WTC11 (cell line): ENCODE data around the gene TMEM19. TPM values are rescaled to one million over a fixed set of nuclear protein-coding genes. Genes with fewer than 3 reads are reported as not detected.

Experiments
- ATAC-seq: fragments of 200-7000 bp; cut with Tn5 transposase; 2 replicates; pipeline ENCODE4 v1.10.0; 2021; ENCODE audit warnings: mild to moderate bottlenecking, moderate library complexity
- CTCF ChIA-PET: fragments of 300-600 bp; sonication (Branson Sonifier 250); formaldehyde crosslinking; loops from one replicate; lab custom pipeline; 2021; ENCODE audit warnings: antibody characterized with exemption; lab: Charles Lee
- POLR2A ChIA-PET: fragments of 350-600 bp; sonication (Branson Sonifier 250); formaldehyde crosslinking; loops from one replicate; lab custom pipeline; 2021; ENCODE audit warnings: antibody characterized with exemption; lab: Charles Lee
- DNase-seq: peaks from one replicate; pipeline ENCODE4 v3.0.0; 2021; ENCODE audit warnings: low spot score
- H3K27ac Mint-ChIP-seq: 2 replicates; pipeline ENCODE4 v1.8.0; 2021; ENCODE audit warnings: mixed read lengths
- H3K27me3 Mint-ChIP-seq: 2 replicates; pipeline ENCODE4 v1.8.0; 2021; ENCODE audit warnings: low read depth, mild to moderate bottlenecking, moderate library complexity, mixed read lengths
- H3K36me3 Mint-ChIP-seq: 2 replicates; pipeline ENCODE4 v1.8.0; 2021; ENCODE audit warnings: mixed read lengths
- H3K4me1 Mint-ChIP-seq: 2 replicates; pipeline ENCODE4 v1.8.0; 2022; ENCODE audit warnings: mixed read lengths
- H3K4me3 Mint-ChIP-seq: 2 replicates; pipeline ENCODE4 v1.8.0; 2021; ENCODE audit warnings: mild to moderate bottlenecking, moderate library complexity, mixed read lengths
- H3K9me3 Mint-ChIP-seq: 2 replicates; pipeline ENCODE4 v1.8.0; 2021; ENCODE audit warnings: mixed read lengths
- ATF1 ChIP-seq: sonication (generic); formaldehyde crosslinking; IDR thresholded peaks from 2 replicates; pipeline ENCODE4 v1.8.1; 2023; ENCODE audit warnings: mild to moderate bottlenecking, moderate library complexity, missing genetic modification reagents
- CBFB ChIP-seq: sonication (generic); formaldehyde crosslinking; IDR thresholded peaks from 2 replicates; pipeline ENCODE4 v1.8.1; 2022; ENCODE audit warnings: mild to moderate bottlenecking, low read depth, missing genetic modification reagents
- ELF4 ChIP-seq: sonication (generic); formaldehyde crosslinking; IDR thresholded peaks from 2 replicates; pipeline ENCODE4 v1.8.1; 2022; ENCODE audit warnings: low read depth, mild to moderate bottlenecking, moderate library complexity, missing genetic modification reagents
- ETV6 ChIP-seq: sonication (generic); formaldehyde crosslinking; IDR thresholded peaks from 2 replicates; pipeline ENCODE4 v1.8.1; 2022; ENCODE audit warnings: mild to moderate bottlenecking, missing genetic modification reagents
- GTF2I ChIP-seq: fragments of 250-450 bp; sonication (Bioruptor Pico); conservative IDR thresholded peaks from 2 replicates; pipeline ENCODE4 v1.4.0; 2021; ENCODE audit warnings: mild to moderate bottlenecking
- JAZF1 ChIP-seq: fragments of 250-450 bp; sonication (Bioruptor Pico); IDR thresholded peaks from 2 replicates; pipeline ENCODE4 v1.9.0; 2021; ENCODE audit warnings: moderate library complexity, mild to moderate bottlenecking, inconsistent platforms
- MYBL2 ChIP-seq: sonication (generic); formaldehyde crosslinking; IDR thresholded peaks from 2 replicates; pipeline ENCODE4 v1.8.1; 2023; ENCODE audit warnings: mild to moderate bottlenecking, moderate library complexity, missing genetic modification reagents
- RELA ChIP-seq: sonication (generic); formaldehyde crosslinking; IDR thresholded peaks from 2 replicates; pipeline ENCODE4 v1.8.1; 2022; ENCODE audit warnings: missing genetic modification reagents, mild to moderate bottlenecking, borderline replicate concordance
- SP1 ChIP-seq: sonication (generic); formaldehyde crosslinking; conservative IDR thresholded peaks from 2 replicates; pipeline ENCODE4 v1.8.1; 2022; ENCODE audit warnings: missing genetic modification reagents
- TP53 ChIP-seq: sonication (generic); formaldehyde crosslinking; IDR thresholded peaks from 2 replicates; pipeline ENCODE4 v1.8.1; 2023; ENCODE audit warnings: mild to moderate bottlenecking, missing genetic modification reagents
- ZNF396 ChIP-seq: fragments of 250-450 bp; sonication (Bioruptor Pico); IDR thresholded peaks from 2 replicates; pipeline ENCODE4 v1.8.0; 2021; ENCODE audit warnings: mild to moderate bottlenecking, moderate library complexity, borderline replicate concordance
- ZNF671 ChIP-seq: fragments of 250-450 bp; sonication (Bioruptor Pico); IDR thresholded peaks from 2 replicates; pipeline ENCODE4 v1.8.0; 2021; ENCODE audit warnings: mild to moderate bottlenecking
- total RNA-seq: library from RNA; stranded (reverse); gene quantifications from 3 replicates; pipeline ENCODE4 v1.2.3, GENCODE V29; 2021
- TF ChIP-seq, protein P1 (sequence below): sonication (generic); formaldehyde crosslinking; IDR thresholded peaks from 2 replicates; pipeline ENCODE4 v1.8.0; 2022; ENCODE audit warnings: mild to moderate bottlenecking, missing genetic modification reagents
- TF ChIP-seq, protein P2 (sequence below): fragments of 250-450 bp; sonication (Bioruptor Pico); IDR thresholded peaks from 2 replicates; pipeline ENCODE4 v1.9.0; 2021; ENCODE audit warnings: mild to moderate bottlenecking
- TF ChIP-seq, protein P3 (sequence below): sonication (generic); formaldehyde crosslinking; IDR thresholded peaks from 2 replicates; pipeline ENCODE4 v1.8.1; 2023; ENCODE audit warnings: mild to moderate bottlenecking, missing genetic modification reagents, moderate library complexity
- TF ChIP-seq, protein P4 (sequence below): sonication (generic); formaldehyde crosslinking; IDR thresholded peaks from 2 replicates; pipeline ENCODE4 v1.8.1; 2022; ENCODE audit warnings: mild to moderate bottlenecking, moderate library complexity, missing genetic modification reagents
- TF ChIP-seq, protein P5 (sequence below): sonication (generic); formaldehyde crosslinking; IDR thresholded peaks from 2 replicates; pipeline ENCODE4 v1.8.0; 2023; ENCODE audit warnings: missing genetic modification reagents
- TF ChIP-seq, protein P6 (sequence below): sonication (generic); formaldehyde crosslinking; IDR thresholded peaks from 2 replicates; pipeline ENCODE4 v1.8.0; 2023; ENCODE audit warnings: mild to moderate bottlenecking, missing genetic modification reagents
- TF ChIP-seq, protein P7 (sequence below): fragments of 250-450 bp; sonication (Bioruptor Pico); conservative IDR thresholded peaks from 2 replicates; pipeline ENCODE4 v1.9.0; 2021; ENCODE audit warnings: mild to moderate bottlenecking

Gene TMEM19
- total RNA-seq, 1 experiment from 2014 or later, result 11.7 TPM

DNA sequence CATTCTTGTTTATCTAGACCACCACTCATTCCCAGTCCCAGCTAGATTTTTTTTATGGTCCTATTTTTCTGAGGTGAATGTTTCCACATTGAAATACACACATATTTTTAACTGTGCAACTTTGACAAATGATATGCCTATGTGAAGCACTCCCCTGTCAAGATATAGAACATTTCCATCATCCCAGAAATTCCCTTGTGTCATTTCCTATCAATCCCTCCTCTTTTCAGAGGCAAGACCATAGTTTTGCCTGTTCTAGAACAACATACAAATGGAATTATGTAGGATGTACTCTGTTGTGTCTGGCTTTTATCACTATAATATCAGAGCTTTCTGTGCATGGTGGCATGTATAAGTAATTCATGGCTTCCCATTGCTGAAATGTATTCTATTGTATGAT lies 32.7 kb downstream of the TMEM19 start:
- H3K27ac Mint-ChIP-seq, result no peak overlapping the region
- peaks cover 26% of the 10 kb centered on the region for H3K9me3 Mint-ChIP-seq
- ChIA-PET CTCF (interaction anchor here (0.8 kb wide), 1 partner anchor 28 kb away, joined by 3 read pairs; no protein-coding TSS in a partner anchor), POLR2A (no interaction called here)
- ATAC-seq, result no peak
- H3K4me3 Mint-ChIP-seq, result no peak overlapping the region
- H3K27me3 Mint-ChIP-seq, result no peaks in the 10 kb centered on the region
- TF ChIP-seq, protein P1, sequence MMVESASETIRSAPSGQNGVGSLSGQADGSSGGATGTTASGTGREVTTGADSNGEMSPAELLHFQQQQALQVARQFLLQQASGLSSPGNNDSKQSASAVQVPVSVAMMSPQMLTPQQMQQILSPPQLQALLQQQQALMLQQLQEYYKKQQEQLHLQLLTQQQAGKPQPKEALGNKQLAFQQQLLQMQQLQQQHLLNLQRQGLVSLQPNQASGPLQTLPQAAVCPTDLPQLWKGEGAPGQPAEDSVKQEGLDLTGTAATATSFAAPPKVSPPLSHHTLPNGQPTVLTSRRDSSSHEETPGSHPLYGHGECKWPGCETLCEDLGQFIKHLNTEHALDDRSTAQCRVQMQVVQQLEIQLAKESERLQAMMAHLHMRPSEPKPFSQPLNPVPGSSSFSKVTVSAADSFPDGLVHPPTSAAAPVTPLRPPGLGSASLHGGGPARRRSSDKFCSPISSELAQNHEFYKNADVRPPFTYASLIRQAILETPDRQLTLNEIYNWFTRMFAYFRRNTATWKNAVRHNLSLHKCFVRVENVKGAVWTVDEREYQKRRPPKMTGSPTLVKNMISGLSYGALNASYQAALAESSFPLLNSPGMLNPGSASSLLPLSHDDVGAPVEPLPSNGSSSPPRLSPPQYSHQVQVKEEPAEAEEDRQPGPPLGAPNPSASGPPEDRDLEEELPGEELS, result no peak
- TF ChIP-seq ATF1, result no peak
- no peak for TF ChIP-seq GTF2I (CRISPR knock-in tag)
- TF ChIP-seq SP1 (CRISPR knock-in tag), result no peak
- no peak for DNase-seq
- H3K36me3 Mint-ChIP-seq, result peaks cover 5% of the 10 kb centered on the region; the same call in 1 of the 2 replicates
- no peaks in the 10 kb centered on the region for H3K4me1 Mint-ChIP-seq

DNA sequence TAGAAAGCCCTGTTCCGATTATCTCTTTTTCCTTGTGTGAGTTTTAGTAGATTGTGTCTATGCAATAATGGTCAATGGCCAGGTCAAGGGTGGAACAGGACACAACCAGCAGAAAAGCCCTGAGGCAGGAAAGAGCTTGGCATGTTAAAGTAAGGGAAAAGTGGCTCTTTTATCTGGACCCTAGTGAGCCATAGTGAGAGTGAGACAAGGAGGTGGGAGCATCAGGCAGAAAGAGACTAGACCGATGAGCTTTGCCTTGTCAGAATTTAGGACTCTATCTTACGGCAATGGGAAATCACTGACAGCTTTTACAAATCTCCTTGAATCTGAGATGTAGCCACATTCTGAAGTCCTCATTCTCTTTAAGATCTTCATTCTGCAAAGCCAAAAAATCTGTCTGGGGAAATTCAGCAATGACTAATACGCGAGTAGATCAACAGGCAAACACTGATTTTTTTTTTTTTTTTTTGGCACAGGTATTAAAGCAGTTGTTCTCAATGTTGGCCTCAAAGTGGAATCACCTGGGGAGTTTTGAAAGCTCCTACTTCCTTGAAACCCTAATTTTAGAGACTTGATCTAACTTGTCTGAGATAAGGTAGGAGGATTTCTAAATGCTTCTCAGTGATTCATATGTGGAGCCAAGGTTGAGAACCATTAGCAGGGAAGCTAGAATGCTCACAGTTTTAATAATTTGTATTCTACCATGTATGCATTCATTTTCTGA lies 33.9 kb downstream of the TMEM19 start:
- ChIA-PET CTCF (interaction anchor here (2.1 kb wide), 1 partner anchor 12 kb away, joined by 7 read pairs; no protein-coding TSS in a partner anchor), POLR2A (interaction anchor here (0.7 kb wide), 1 partner anchor 876 kb away, joined by 5 read pairs; no protein-coding TSS in a partner anchor)
- Mint-ChIP-seq H3K9me3 (peaks cover 15% of the 10 kb centered on the region), H3K4me3 (no peak overlapping the region), H3K4me1 (no peaks in the 10 kb centered on the region), H3K27me3 (no peaks in the 10 kb centered on the region), H3K27ac (no peak overlapping the region), H3K36me3 (no peaks in the 10 kb centered on the region)
- DNase-seq (no peak), ATAC-seq (no peak)
- TF ChIP-seq, protein P2, sequence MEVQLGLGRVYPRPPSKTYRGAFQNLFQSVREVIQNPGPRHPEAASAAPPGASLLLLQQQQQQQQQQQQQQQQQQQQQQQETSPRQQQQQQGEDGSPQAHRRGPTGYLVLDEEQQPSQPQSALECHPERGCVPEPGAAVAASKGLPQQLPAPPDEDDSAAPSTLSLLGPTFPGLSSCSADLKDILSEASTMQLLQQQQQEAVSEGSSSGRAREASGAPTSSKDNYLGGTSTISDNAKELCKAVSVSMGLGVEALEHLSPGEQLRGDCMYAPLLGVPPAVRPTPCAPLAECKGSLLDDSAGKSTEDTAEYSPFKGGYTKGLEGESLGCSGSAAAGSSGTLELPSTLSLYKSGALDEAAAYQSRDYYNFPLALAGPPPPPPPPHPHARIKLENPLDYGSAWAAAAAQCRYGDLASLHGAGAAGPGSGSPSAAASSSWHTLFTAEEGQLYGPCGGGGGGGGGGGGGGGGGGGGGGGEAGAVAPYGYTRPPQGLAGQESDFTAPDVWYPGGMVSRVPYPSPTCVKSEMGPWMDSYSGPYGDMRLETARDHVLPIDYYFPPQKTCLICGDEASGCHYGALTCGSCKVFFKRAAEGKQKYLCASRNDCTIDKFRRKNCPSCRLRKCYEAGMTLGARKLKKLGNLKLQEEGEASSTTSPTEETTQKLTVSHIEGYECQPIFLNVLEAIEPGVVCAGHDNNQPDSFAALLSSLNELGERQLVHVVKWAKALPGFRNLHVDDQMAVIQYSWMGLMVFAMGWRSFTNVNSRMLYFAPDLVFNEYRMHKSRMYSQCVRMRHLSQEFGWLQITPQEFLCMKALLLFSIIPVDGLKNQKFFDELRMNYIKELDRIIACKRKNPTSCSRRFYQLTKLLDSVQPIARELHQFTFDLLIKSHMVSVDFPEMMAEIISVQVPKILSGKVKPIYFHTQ, result no peak
- TF ChIP-seq, protein P1, result no peak
- TF ChIP-seq ELF4 (CRISPR knock-in tag) (no peak), ZNF671 (CRISPR knock-in tag) (no peak), ETV6 (no peak), ZNF396 (CRISPR knock-in tag) (no peak), MYBL2 (CRISPR knock-in tag) (no peak), TP53 (CRISPR knock-in tag) (no peak), CBFB (CRISPR knock-in tag) (no peak), RELA (CRISPR knock-in tag) (no peak), JAZF1 (CRISPR knock-in tag) (no peak)
- TF ChIP-seq, protein P3, sequence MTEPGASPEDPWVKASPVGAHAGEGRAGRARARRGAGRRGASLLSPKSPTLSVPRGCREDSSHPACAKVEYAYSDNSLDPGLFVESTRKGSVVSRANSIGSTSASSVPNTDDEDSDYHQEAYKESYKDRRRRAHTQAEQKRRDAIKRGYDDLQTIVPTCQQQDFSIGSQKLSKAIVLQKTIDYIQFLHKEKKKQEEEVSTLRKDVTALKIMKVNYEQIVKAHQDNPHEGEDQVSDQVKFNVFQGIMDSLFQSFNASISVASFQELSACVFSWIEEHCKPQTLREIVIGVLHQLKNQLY (CRISPR knock-in tag), result no peak
- TF ChIP-seq, protein P4, sequence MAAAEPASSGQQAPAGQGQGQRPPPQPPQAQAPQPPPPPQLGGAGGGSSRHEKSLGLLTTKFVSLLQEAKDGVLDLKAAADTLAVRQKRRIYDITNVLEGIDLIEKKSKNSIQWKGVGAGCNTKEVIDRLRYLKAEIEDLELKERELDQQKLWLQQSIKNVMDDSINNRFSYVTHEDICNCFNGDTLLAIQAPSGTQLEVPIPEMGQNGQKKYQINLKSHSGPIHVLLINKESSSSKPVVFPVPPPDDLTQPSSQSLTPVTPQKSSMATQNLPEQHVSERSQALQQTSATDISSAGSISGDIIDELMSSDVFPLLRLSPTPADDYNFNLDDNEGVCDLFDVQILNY (CRISPR knock-in tag), result no peak
- TF ChIP-seq, protein P5, sequence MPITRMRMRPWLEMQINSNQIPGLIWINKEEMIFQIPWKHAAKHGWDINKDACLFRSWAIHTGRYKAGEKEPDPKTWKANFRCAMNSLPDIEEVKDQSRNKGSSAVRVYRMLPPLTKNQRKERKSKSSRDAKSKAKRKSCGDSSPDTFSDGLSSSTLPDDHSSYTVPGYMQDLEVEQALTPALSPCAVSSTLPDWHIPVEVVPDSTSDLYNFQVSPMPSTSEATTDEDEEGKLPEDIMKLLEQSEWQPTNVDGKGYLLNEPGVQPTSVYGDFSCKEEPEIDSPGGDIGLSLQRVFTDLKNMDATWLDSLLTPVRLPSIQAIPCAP (CRISPR knock-in tag), result no peak
- TF ChIP-seq, protein P6, sequence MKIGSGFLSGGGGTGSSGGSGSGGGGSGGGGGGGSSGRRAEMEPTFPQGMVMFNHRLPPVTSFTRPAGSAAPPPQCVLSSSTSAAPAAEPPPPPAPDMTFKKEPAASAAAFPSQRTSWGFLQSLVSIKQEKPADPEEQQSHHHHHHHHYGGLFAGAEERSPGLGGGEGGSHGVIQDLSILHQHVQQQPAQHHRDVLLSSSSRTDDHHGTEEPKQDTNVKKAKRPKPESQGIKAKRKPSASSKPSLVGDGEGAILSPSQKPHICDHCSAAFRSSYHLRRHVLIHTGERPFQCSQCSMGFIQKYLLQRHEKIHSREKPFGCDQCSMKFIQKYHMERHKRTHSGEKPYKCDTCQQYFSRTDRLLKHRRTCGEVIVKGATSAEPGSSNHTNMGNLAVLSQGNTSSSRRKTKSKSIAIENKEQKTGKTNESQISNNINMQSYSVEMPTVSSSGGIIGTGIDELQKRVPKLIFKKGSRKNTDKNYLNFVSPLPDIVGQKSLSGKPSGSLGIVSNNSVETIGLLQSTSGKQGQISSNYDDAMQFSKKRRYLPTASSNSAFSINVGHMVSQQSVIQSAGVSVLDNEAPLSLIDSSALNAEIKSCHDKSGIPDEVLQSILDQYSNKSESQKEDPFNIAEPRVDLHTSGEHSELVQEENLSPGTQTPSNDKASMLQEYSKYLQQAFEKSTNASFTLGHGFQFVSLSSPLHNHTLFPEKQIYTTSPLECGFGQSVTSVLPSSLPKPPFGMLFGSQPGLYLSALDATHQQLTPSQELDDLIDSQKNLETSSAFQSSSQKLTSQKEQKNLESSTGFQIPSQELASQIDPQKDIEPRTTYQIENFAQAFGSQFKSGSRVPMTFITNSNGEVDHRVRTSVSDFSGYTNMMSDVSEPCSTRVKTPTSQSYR (CRISPR knock-in tag), result no peak
- TF ChIP-seq, protein P7, sequence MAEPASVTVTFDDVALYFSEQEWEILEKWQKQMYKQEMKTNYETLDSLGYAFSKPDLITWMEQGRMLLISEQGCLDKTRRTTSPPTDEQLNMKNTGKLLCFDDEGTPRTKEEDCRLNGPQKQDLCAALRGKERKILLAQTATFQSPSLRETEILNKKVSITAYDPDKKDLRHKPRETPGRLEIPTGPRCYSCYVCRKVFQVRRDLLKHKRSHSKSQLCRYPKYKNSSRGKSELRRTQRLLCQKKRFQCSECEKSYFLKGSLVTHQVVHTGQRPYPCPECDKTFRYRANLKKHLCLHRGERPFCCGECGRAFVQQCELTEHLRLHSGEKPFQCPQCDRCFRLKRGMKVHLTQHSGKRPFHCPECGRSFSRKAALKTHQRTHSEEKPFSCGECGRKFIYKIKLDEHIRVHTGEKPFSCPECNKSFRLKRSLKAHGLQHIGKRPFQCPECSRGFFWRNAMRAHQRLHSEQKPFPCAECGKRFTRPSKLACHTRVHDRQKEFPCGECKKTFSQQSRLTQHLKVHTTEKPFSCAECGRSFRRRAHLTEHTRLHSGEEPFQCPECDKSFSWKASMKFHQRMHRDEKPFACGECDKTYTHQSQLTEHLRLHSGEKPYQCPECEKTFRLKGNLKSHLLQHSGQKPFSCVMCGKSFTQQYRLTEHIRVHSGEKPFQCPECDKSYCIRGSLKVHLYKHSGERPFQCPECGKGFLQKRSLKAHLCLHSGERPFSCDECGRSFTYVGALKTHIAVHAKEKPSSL (CRISPR knock-in tag), result no peak
